H9 (cell line): Measurements from ENCODE around the gene IGSF9B. TPM values are rescaled to one million over a fixed set of nuclear protein-coding genes. Genes with fewer than 3 reads are reported as not detected.

Experiments used
- DNase-seq: peaks from one replicate; pipeline ENCODE4 v3.0.0-alpha.2; 2017
- H2AFZ ChIP-seq: one replicate; pipeline ENCODE4 v1.6.1; 2013; ENCODE audit warnings: mild to moderate bottlenecking, low read length, control low read depth, moderate library complexity
- H2AK5ac ChIP-seq: 2 replicates; pipeline ENCODE4 v1.6.1; 2013; ENCODE audit warnings: low read length, control low read depth, mixed read lengths; ENCODE audit not compliant: insufficient read length
- H2BK120ac ChIP-seq: one replicate; pipeline ENCODE4 v1.6.1; 2013; ENCODE audit warnings: low read depth, mild to moderate bottlenecking, low read length, control low read depth, inconsistent platforms; ENCODE audit not compliant: poor library complexity, severe bottlenecking
- H2BK12ac ChIP-seq: 2 replicates; pipeline ENCODE4 v1.6.1; 2013; ENCODE audit warnings: low read length, control low read depth, mixed read lengths, low read depth; ENCODE audit not compliant: insufficient read length
- H2BK15ac ChIP-seq: 2 replicates; pipeline ENCODE4 v1.6.1; 2013; ENCODE audit warnings: low read depth, low read length, control low read depth
- H2BK20ac ChIP-seq: one replicate; pipeline ENCODE4 v1.6.1; 2013; ENCODE audit warnings: low read depth, mild to moderate bottlenecking, low read length, control low read depth, inconsistent platforms; ENCODE audit not compliant: poor library complexity, severe bottlenecking
- H2BK5ac ChIP-seq: 2 replicates; pipeline ENCODE4 v1.6.1; 2013; ENCODE audit warnings: low read length, control low read depth, mixed read lengths; ENCODE audit not compliant: insufficient read length
- H3K14ac ChIP-seq: 2 replicates; pipeline ENCODE4 v1.6.1; 2013; ENCODE audit warnings: low read length, control low read depth; ENCODE audit not compliant: insufficient read depth
- H3K18ac ChIP-seq: 2 replicates; pipeline ENCODE4 v1.6.1; 2013; ENCODE audit warnings: low read depth, mild to moderate bottlenecking, mixed read lengths, low read length, control low read depth; ENCODE audit not compliant: insufficient read length
- H3K23ac ChIP-seq: 2 replicates; pipeline ENCODE4 v1.6.1; 2013; ENCODE audit warnings: low read length, control low read depth, mixed read lengths, low read depth; ENCODE audit not compliant: insufficient read length
- H3K23me2 ChIP-seq: 2 replicates; pipeline ENCODE4 v1.6.1; 2013; ENCODE audit warnings: low read depth, mild to moderate bottlenecking, mixed read lengths, low read length, control low read depth; ENCODE audit not compliant: insufficient read length, poor library complexity, severe bottlenecking
- H3K27ac ChIP-seq: 2 replicates; pipeline ENCODE4 v1.5.1; 2013; ENCODE audit warnings: low read length, control low read depth, mixed read lengths, low read depth; ENCODE audit not compliant: insufficient read length
- H3K27me3 ChIP-seq: 2 replicates; pipeline ENCODE4 v1.6.1; 2013; ENCODE audit warnings: low read length, control low read depth, inconsistent platforms; ENCODE audit not compliant: insufficient read depth
- H3K4ac ChIP-seq: 2 replicates; pipeline ENCODE4 v1.6.1; 2013; ENCODE audit warnings: low read depth, mild to moderate bottlenecking, control low read depth, inconsistent platforms, low read length, moderate library complexity
- H3K4me1 ChIP-seq: 2 replicates; pipeline ENCODE4 v1.6.1; 2013; ENCODE audit warnings: low read length, control low read depth, inconsistent platforms; ENCODE audit not compliant: insufficient read depth
- H3K4me2 ChIP-seq: 2 replicates; pipeline ENCODE4 v1.6.1; 2013; ENCODE audit warnings: low read length, control low read depth, mixed read lengths; ENCODE audit not compliant: insufficient read length, insufficient read depth
- H3K56ac ChIP-seq: 2 replicates; pipeline ENCODE4 v1.6.1; 2013; ENCODE audit warnings: low read depth, mild to moderate bottlenecking, mixed read lengths, low read length, control low read depth; ENCODE audit not compliant: insufficient read length
- H3K79me1 ChIP-seq: 2 replicates; pipeline ENCODE4 v1.6.1; 2013; ENCODE audit warnings: low read depth, mild to moderate bottlenecking, moderate library complexity, low read length, control low read depth, inconsistent platforms; ENCODE audit not compliant: insufficient read depth, poor library complexity, severe bottlenecking
- H3K79me2 ChIP-seq: 2 replicates; pipeline ENCODE4 v1.6.1; 2013; ENCODE audit warnings: low read length, control low read depth, inconsistent platforms; ENCODE audit not compliant: insufficient read depth
- H3K9ac ChIP-seq: 2 replicates; pipeline ENCODE4 v1.6.1; 2013; ENCODE audit warnings: low read length, control low read depth, mixed read lengths; ENCODE audit not compliant: insufficient read length; ENCODE audit errors: extremely low read depth
- H3K9me3 ChIP-seq: one replicate; pipeline ENCODE4 v1.6.1; 2013; ENCODE audit warnings: low read depth, low read length, inconsistent platforms; ENCODE audit not compliant: control insufficient read depth
- H3T11ph ChIP-seq: one replicate; pipeline ENCODE4 v1.6.1; 2013; ENCODE audit warnings: mild to moderate bottlenecking, low read length, control low read depth, inconsistent platforms
- H4K20me1 ChIP-seq: one replicate; pipeline ENCODE4 v1.6.1; 2013; ENCODE audit not compliant: control insufficient read depth, insufficient read length, insufficient read depth
- H4K5ac ChIP-seq: 2 replicates; pipeline ENCODE4 v1.6.1; 2013; ENCODE audit warnings: low read depth, mild to moderate bottlenecking, mixed read lengths, low read length, control low read depth; ENCODE audit not compliant: insufficient read length
- H4K8ac ChIP-seq: replicated peaks from 2 replicates; pipeline ENCODE4 v1.6.1; 2013; ENCODE audit warnings: low read length, control low read depth, mixed read lengths, low read depth; ENCODE audit not compliant: insufficient read length
- H4K91ac ChIP-seq: 2 replicates; pipeline ENCODE4 v1.6.1; 2013; ENCODE audit warnings: low read depth, mild to moderate bottlenecking, moderate library complexity, mixed read lengths, low read length, control low read depth; ENCODE audit not compliant: insufficient read length
- H3K27ac Mint-ChIP-seq, 3 experiments: 2 replicates in 2 of 3; 3 replicates in 1 of 3; pipeline ENCODE4 v1.8.0; 2020 to 2021; ENCODE audit warnings: mixed read lengths in 3 of 3, mild to moderate bottlenecking in 1 of 3, moderate library complexity in 1 of 3
- H3K27me3 Mint-ChIP-seq: 2 replicates; pipeline ENCODE4 v1.8.0; 2021; ENCODE audit warnings: low read depth, mild to moderate bottlenecking, moderate library complexity, mixed read lengths
- H3K36me3 Mint-ChIP-seq, 3 experiments: 2 replicates in 2 of 3; 3 replicates in 1 of 3; pipeline ENCODE4 v1.8.0; 2020 to 2021; ENCODE audit warnings: low read depth in 3 of 3, mixed read lengths in 3 of 3; ENCODE audit not compliant: insufficient read depth in 1 of 3
- H3K4me1 Mint-ChIP-seq, 2 experiments: 2 replicates each; pipeline ENCODE4 v1.8.0; 2020; ENCODE audit warnings: mixed read lengths in 2 of 2
- H3K4me3 Mint-ChIP-seq, 2 experiments: 2 replicates in 1 of 2; 3 replicates in 1 of 2; pipeline ENCODE4 v1.8.0; 2020 to 2021; ENCODE audit warnings: mild to moderate bottlenecking in 2 of 2, mixed read lengths in 2 of 2, moderate library complexity in 1 of 2
- H3K9me3 Mint-ChIP-seq, 2 experiments: 2 replicates in 1 of 2; 3 replicates in 1 of 2; pipeline ENCODE4 v1.8.0; 2020; ENCODE audit warnings: mild to moderate bottlenecking in 2 of 2, mixed read lengths in 2 of 2, moderate library complexity in 1 of 2
- CTCF ChIP-seq: fragments of 200-600 bp; sonication (generic); conservative IDR thresholded peaks from 3 replicates; pipeline ENCODE4 v1.8.0; 2021; ENCODE audit warnings: antibody characterized with exemption, mild to moderate bottlenecking
- WGBS: extraction: QIAGEN DNeasy Blood & Tissue Kit; methylation state at CpG from one replicate; pipeline ENCODE4 v1.1.7; 2013; ENCODE audit warnings: missing lambda C conversion rate, low lambda C conversion rate, mixed read lengths; ENCODE audit not compliant: insufficient read length; ENCODE audit errors: extremely low coverage; 5-methylcytosine and 5-hydroxymethylcytosine counted together
- total RNA-seq: library from RNA; stranded (reverse); gene quantifications from 2 replicates; pipeline ENCODE4 v1.2.1, GENCODE V29; 2021

Gene IGSF9B
- total RNA-seq, 1 experiment from 2014 or later = 25.7 TPM

- H2BK20ac ChIP-seq = no peak overlapping the region
- DNase-seq = no peak
- H3K4me2 ChIP-seq = no peak overlapping the region
- no peak overlapping the region for H2AFZ ChIP-seq
- H3K18ac ChIP-seq = no peak overlapping the region
- H3K27ac ChIP-seq = no peak overlapping the region
- peaks cover 11 to 12% of the 10 kb centered on the region in 2 experiments for H3K4me1 Mint-ChIP-seq
- H2BK12ac ChIP-seq = no peak overlapping the region
- no peaks in the 10 kb centered on the region for H3K79me2 ChIP-seq
- no peaks in the 10 kb centered on the region for H4K20me1 ChIP-seq
- no peaks in the 10 kb centered on the region for H3K23me2 ChIP-seq
- no peak overlapping the region for H3K23ac ChIP-seq
- H4K91ac ChIP-seq = no peak overlapping the region
- H3K27me3 ChIP-seq = no peaks in the 10 kb centered on the region
- H2BK5ac ChIP-seq = no peak overlapping the region
- H3K36me3 Mint-ChIP-seq = peaks cover 31 to 36% (median 35%) of the 10 kb centered on the region in 3 experiments; a peak in 6 of 7 replicates
- no peak overlapping the region; the same call in 1 of the 2 replicates for H3K14ac ChIP-seq
- H3K9me3 Mint-ChIP-seq = no peaks in the 10 kb centered on the region
- no peak for TF ChIP-seq CTCF
- no peaks in the 10 kb centered on the region for H3K9me3 ChIP-seq
- H3K27ac Mint-ChIP-seq = no peak overlapping the region
- H3K9ac ChIP-seq = no peak overlapping the region
- H3K4ac ChIP-seq = no peak overlapping the region
- H4K5ac ChIP-seq = no peak overlapping the region
- no peak overlapping the region for H4K8ac ChIP-seq
- H2BK120ac ChIP-seq = no peak overlapping the region
- no peak overlapping the region for H2BK15ac ChIP-seq
- no peaks in the 10 kb centered on the region for H3K79me1 ChIP-seq
- no peak overlapping the region for H3K4me3 Mint-ChIP-seq
- no CpG with 5 or more reads among the region's 19 CpGs for WGBS
- no peak overlapping the region for H3T11ph ChIP-seq
- H2AK5ac ChIP-seq = no peak overlapping the region
- no peaks in the 10 kb centered on the region for H3K27me3 Mint-ChIP-seq
- no peak overlapping the region for H3K56ac ChIP-seq
- H3K4me1 ChIP-seq = no peaks in the 10 kb centered on the region
Measured at GRCh38 chr11:133931449-133932060, 25.2 kb downstream of the IGSF9B start.
